ENCODE results near the gene PAK4. TPM values are rescaled to one million over a fixed set of nuclear protein-coding genes. Genes with fewer than 3 reads are reported as not detected.

PAK4 gene
- total RNA-seq, 2 donors from 2014 or later, result 11.2 to 13.7 TPM

DNA sequence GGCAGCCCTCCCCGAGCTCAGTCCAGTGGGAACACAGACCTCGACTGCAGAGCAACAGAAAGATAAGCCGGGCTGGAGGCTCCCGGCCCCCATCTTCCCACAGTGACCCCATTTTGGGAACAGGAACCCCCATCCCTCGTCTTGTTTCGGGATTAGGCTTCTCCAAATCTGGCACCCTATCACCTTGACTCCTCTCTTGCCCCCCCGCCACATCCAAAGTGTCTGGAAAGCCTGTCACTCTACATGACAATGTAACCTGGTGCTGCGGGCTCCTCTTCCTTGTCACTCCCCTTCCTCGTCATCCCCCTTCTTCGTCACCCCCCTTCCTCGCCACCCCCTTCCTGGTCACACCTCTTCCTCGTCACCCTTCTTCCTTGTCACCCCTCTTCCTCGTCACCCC lies 10.1 kb downstream of the PAK4 start:
- no peak overlapping the region for H3K4me3 ChIP-seq
- H3K4me1 ChIP-seq, result peaks cover 0 to 66% of the 10 kb centered on the region in 2 donors
- TF ChIP-seq, protein P1, sequence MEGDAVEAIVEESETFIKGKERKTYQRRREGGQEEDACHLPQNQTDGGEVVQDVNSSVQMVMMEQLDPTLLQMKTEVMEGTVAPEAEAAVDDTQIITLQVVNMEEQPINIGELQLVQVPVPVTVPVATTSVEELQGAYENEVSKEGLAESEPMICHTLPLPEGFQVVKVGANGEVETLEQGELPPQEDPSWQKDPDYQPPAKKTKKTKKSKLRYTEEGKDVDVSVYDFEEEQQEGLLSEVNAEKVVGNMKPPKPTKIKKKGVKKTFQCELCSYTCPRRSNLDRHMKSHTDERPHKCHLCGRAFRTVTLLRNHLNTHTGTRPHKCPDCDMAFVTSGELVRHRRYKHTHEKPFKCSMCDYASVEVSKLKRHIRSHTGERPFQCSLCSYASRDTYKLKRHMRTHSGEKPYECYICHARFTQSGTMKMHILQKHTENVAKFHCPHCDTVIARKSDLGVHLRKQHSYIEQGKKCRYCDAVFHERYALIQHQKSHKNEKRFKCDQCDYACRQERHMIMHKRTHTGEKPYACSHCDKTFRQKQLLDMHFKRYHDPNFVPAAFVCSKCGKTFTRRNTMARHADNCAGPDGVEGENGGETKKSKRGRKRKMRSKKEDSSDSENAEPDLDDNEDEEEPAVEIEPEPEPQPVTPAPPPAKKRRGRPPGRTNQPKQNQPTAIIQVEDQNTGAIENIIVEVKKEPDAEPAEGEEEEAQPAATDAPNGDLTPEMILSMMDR (IDR thresholded peaks at IDR 0.05), result no peak
- H3K27ac ChIP-seq, result no peak overlapping the region
- DNase-seq (ENCODE audit: low spot score), result no peak
- no peaks in the 10 kb centered on the region for H3K9me3 ChIP-seq
- no peaks in the 10 kb centered on the region for H3K27me3 ChIP-seq
- H3K36me3 ChIP-seq, result no peaks in the 10 kb centered on the region

DNA sequence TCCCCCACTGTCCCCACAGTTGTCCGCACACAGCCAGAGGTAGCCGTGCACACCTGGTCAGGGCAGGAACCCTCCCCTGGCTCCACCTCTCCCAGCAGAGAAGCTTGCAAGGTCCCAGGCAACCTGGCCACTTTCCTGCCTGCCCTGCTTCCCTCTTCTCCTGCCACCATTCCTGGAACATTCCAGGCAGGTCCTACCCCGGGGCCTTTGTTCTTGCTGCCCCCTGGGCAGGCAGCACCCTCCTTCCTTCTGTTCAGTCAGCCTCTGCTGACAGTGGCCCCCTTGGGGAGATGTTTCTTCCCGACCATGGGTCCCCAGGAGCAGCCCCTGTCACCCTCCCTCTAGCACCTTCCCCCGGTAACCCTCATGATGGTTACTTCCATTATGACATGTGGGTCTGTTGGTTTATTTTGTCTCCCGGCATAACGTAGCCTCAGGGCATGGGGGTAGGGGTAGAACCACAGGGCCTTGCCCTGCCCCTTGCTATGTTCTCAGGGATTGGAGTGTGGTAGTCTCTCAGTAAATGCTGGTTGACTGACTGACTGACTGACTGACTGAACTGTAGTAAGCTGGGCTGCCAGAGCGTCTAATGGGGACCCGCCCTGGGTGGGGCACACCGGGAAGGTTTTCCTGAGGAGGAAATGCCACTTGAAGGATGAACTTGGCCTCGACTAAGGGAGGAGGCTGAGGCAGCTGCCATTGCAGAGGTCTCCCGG lies 10.8 kb downstream of the PAK4 start:
- Histone ChIP-seq H3K4me1 (peaks cover 0 to 60% of the 10 kb centered on the region in 2 donors), H3K9me3 (no peaks in the 10 kb centered on the region), H3K27ac (no peak overlapping the region), H3K27me3 (no peaks in the 10 kb centered on the region), H3K4me3 (no peak overlapping the region), H3K36me3 (no peaks in the 10 kb centered on the region)
- TF ChIP-seq, protein P1 (IDR thresholded peaks at IDR 0.05), result no peak
- no peak for DNase-seq (ENCODE audit: low spot score)

DNA sequence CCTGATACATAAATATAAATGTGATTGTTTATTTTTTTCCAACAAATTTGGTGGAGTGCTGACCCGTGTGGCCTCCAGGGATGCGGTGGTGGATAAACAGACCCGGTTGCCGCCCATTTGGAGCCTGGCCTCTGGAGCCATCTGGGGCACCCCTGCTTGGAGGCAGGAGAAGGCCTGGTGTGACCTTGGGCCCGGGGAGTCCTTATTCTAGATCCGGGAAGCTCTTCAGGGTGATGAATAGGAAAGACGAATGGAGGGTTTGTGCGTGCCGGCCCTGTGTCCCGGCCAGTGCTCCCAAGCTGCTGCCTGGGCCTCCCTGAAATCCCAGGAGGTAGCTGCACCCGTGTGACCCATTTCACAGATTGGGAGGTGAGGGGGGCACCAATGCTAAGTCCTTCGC lies 11.5 kb downstream of the PAK4 start:
- Histone ChIP-seq H3K36me3 (no peaks in the 10 kb centered on the region), H3K27ac (no peak overlapping the region), H3K4me3 (no peak overlapping the region), H3K27me3 (no peaks in the 10 kb centered on the region), H3K9me3 (no peaks in the 10 kb centered on the region), H3K4me1 (peaks cover 0 to 52% of the 10 kb centered on the region in 2 donors)
- no peak for DNase-seq (ENCODE audit: low spot score)
- TF ChIP-seq, protein P1 (IDR thresholded peaks at IDR 0.05), result no peak

DNA sequence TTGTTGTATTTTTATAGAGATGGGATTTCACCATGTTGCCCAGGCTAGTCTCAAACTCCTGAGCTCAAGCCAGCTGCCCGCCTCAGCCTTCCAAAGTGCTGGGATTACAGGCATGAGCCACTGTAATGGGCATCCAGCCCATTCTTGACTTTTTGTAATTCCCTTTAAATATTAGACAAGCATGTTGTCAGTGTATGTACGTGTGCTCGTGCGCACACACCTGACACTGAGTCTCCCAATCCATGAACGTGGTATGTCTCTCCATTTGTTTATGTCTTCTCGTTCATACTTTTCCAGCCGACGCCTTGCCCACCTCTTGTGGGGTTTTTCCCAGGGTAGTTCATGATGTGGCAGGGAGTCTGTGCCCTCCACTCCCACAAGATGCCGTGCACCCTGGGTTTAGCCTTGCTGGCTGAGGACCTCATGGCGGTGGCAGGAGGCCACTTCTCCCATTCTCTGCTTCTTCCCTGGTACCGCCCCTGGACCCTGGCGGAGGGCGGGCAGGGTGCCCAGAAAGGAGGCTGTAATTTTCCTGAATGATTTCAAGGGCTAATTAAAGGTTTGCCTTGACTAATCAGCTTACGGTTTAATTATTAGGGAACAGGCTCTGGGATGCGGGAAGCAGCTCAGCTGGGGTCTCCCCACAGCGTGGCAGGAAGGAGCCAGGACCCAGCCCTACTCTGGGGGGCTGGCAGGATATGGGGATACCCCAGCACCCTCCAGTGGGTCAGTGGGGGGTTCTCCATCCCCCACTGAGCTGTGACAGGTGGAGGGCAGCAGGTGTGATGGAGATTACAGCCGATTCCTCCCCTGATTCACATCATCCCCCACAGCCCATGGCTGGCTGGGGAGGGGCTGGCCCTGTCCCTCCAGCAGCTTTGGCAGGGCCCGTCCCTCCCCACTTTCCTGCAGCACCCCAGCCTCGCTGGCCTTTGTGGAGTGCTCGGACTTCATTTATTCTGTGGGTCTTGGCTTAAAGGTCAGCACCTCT lies 12.9 kb downstream of the PAK4 start:
- Histone ChIP-seq H3K4me1 (peaks cover 0 to 38% of the 10 kb centered on the region in 2 donors), H3K36me3 (no peaks in the 10 kb centered on the region), H3K4me3 (no peak overlapping the region), H3K9me3 (no peaks in the 10 kb centered on the region), H3K27ac (peak overlapping the region in 1 of 2 donors; percentile 11), H3K27me3 (no peaks in the 10 kb centered on the region)
- DNase-seq (ENCODE audit: low spot score), result no peak
- TF ChIP-seq, protein P1 (IDR thresholded peaks at IDR 0.05), result no peak

DNA sequence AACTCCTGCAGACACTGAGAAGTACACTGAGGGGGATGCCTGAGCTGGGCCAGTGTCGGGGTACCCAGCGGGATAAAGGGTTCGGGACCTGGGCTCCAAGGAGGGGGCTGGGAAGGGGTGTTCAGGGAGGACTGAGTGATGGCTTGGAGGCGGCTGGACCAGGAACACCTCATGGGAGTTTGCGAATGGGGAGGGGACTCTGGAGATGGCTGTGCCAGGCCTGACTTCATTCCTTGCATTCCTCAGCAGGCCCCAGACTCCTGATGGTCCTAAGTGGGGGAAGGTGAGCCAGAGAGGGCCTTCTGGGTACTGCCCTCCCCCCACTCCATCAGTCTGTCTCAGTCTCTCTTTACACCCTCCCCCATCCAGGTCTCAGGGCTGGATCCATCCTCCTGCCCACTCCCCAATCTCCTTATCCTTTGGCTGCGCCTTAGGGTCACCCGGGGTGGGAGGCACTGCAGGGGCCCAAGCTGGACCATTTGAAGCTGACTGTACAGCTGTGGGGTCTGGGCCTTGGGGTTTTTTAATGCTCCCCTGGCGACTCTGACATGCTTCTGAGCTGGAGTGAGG lies 13.8 kb downstream of the PAK4 start:
- TF ChIP-seq, protein P1 (IDR thresholded peaks at IDR 0.05), result no peak
- H3K27ac ChIP-seq, result peak overlapping the region; percentile 8 to 22
- no peaks in the 10 kb centered on the region for H3K36me3 ChIP-seq
- peaks cover 0 to 34% of the 10 kb centered on the region in 2 donors for H3K4me1 ChIP-seq
- no peak overlapping the region for H3K4me3 ChIP-seq
- H3K27me3 ChIP-seq, result no peaks in the 10 kb centered on the region
- DNase-seq (ENCODE audit: low spot score), result no peak
- no peaks in the 10 kb centered on the region for H3K9me3 ChIP-seq

All from right atrium auricular region (tissue), 2 donors.